ENCODE measurements around the gene PRSS27. TPM values are rescaled to one million over a fixed set of nuclear protein-coding genes. Genes with fewer than 3 reads are reported as not detected.

The PRSS27 gene
- total RNA-seq, 1 donor from 2014 or later, result 2.3 TPM

GRCh38 chr16:2761886-2762583, 42.0 kb upstream of the PRSS27 start:
- Mint-ChIP-seq H3K27me3 (ENCODE audit: low read depth, unreplicated experiment) (no peaks in the 10 kb centered on the region), H3K4me1 (ENCODE audit: low read depth, unreplicated experiment) (peaks cover 9% of the 10 kb centered on the region), H3K36me3 (ENCODE audit: low read depth, unreplicated experiment) (peaks cover 78% of the 10 kb centered on the region), H3K4me3 (ENCODE audit: unreplicated experiment) (no peak overlapping the region), H3K9me3 (ENCODE audit: unreplicated experiment) (peaks cover 2% of the 10 kb centered on the region), H3K27ac (ENCODE audit: unreplicated experiment) (peak overlapping the region; percentile 15)
- DNase-seq (ENCODE audit: low read depth), result no peak
- no peaks in the 10 kb centered on the region for H3K4me1 ChIP-seq (ENCODE audit: insufficient read depth, low read length)
- no peak for TF ChIP-seq EZH2 (IDR thresholded peaks at IDR 0.05; ENCODE audit: insufficient read depth, low read length)
- TF ChIP-seq, protein P1, sequence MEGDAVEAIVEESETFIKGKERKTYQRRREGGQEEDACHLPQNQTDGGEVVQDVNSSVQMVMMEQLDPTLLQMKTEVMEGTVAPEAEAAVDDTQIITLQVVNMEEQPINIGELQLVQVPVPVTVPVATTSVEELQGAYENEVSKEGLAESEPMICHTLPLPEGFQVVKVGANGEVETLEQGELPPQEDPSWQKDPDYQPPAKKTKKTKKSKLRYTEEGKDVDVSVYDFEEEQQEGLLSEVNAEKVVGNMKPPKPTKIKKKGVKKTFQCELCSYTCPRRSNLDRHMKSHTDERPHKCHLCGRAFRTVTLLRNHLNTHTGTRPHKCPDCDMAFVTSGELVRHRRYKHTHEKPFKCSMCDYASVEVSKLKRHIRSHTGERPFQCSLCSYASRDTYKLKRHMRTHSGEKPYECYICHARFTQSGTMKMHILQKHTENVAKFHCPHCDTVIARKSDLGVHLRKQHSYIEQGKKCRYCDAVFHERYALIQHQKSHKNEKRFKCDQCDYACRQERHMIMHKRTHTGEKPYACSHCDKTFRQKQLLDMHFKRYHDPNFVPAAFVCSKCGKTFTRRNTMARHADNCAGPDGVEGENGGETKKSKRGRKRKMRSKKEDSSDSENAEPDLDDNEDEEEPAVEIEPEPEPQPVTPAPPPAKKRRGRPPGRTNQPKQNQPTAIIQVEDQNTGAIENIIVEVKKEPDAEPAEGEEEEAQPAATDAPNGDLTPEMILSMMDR (IDR thresholded peaks at IDR 0.05; ENCODE audit: insufficient read depth, low read depth, low read length), result no peak
- peaks cover 100% of the 10 kb centered on the region for H3K36me3 ChIP-seq (ENCODE audit: insufficient read depth, low read length)
- no peak for FAIRE-seq
- H3K79me2 ChIP-seq (ENCODE audit: insufficient read depth, low read length), result peaks cover 100% of the 10 kb centered on the region
- no peaks in the 10 kb centered on the region for H3K27me3 ChIP-seq (ENCODE audit: insufficient read depth, low read length)
- no peak overlapping the region for H3K4me2 ChIP-seq (ENCODE audit: low read length)
- H2AFZ ChIP-seq (ENCODE audit: low read depth, low read length), result no peak overlapping the region
- no peak overlapping the region for H3K9ac ChIP-seq (ENCODE audit: low read length)
- H3K9me3 ChIP-seq (ENCODE audit: insufficient read depth, low read depth, low read length), result peaks cover 2% of the 10 kb centered on the region
- H4K20me1 ChIP-seq (ENCODE audit: insufficient read depth, low read length), result peaks cover 100% of the 10 kb centered on the region
- no peak overlapping the region for H3K27ac ChIP-seq (ENCODE audit: low read depth, low read length)
- H3K4me3 ChIP-seq (ENCODE audit: insufficient read depth, low read depth, low read length), result no peak overlapping the region

- Histone ChIP-seq H3K27me3 (ENCODE audit: insufficient read depth, low read length) (no peaks in the 10 kb centered on the region), H3K9me3 (ENCODE audit: insufficient read depth, low read depth, low read length) (peaks cover 2% of the 10 kb centered on the region), H3K27ac (ENCODE audit: low read depth, low read length) (no peak overlapping the region), H4K20me1 (ENCODE audit: insufficient read depth, low read length) (peaks cover 100% of the 10 kb centered on the region), H3K4me1 (ENCODE audit: insufficient read depth, low read length) (no peaks in the 10 kb centered on the region), H3K4me3 (ENCODE audit: insufficient read depth, low read depth, low read length) (no peak overlapping the region), H3K4me2 (ENCODE audit: low read length) (no peak overlapping the region), H3K36me3 (ENCODE audit: insufficient read depth, low read length) (peaks cover 100% of the 10 kb centered on the region), H2AFZ (ENCODE audit: low read depth, low read length) (no peak overlapping the region), H3K9ac (ENCODE audit: low read length) (no peak overlapping the region), H3K79me2 (ENCODE audit: insufficient read depth, low read length) (peaks cover 100% of the 10 kb centered on the region)
- peak overlapping the region; percentile 15 for H3K27ac Mint-ChIP-seq (ENCODE audit: unreplicated experiment)
- peaks cover 15% of the 10 kb centered on the region for H3K4me1 Mint-ChIP-seq (ENCODE audit: low read depth, unreplicated experiment)
- H3K4me3 Mint-ChIP-seq (ENCODE audit: unreplicated experiment), result no peak overlapping the region
- peaks cover 2% of the 10 kb centered on the region for H3K9me3 Mint-ChIP-seq (ENCODE audit: unreplicated experiment)
- no peak for FAIRE-seq
- no peak for DNase-seq (ENCODE audit: low read depth)
- H3K36me3 Mint-ChIP-seq (ENCODE audit: low read depth, unreplicated experiment), result peaks cover 72% of the 10 kb centered on the region
- H3K27me3 Mint-ChIP-seq (ENCODE audit: low read depth, unreplicated experiment), result no peaks in the 10 kb centered on the region
- TF ChIP-seq, protein P1 (IDR thresholded peaks at IDR 0.05; ENCODE audit: insufficient read depth, low read depth, low read length), result no peak
- TF ChIP-seq EZH2 (IDR thresholded peaks at IDR 0.05; ENCODE audit: insufficient read depth, low read length), result no peak
Measured at GRCh38 chr16:2761472-2761871, 41.4 kb upstream of the PRSS27 start.

GRCh38 chr16:2757344-2757743, 37.3 kb upstream of the PRSS27 start:
- Mint-ChIP-seq H3K4me3 (ENCODE audit: unreplicated experiment) (peak overlapping the region; percentile 43), H3K36me3 (ENCODE audit: low read depth, unreplicated experiment) (peaks cover 37% of the 10 kb centered on the region), H3K9me3 (ENCODE audit: unreplicated experiment) (no peaks in the 10 kb centered on the region), H3K4me1 (ENCODE audit: low read depth, unreplicated experiment) (peaks cover 29% of the 10 kb centered on the region), H3K27me3 (ENCODE audit: low read depth, unreplicated experiment) (no peaks in the 10 kb centered on the region), H3K27ac (ENCODE audit: unreplicated experiment) (no peak overlapping the region)
- no peak overlapping the region for H3K27ac ChIP-seq (ENCODE audit: low read depth, low read length)
- H3K4me3 ChIP-seq (ENCODE audit: insufficient read depth, low read depth, low read length), result no peak overlapping the region
- no peak overlapping the region for H2AFZ ChIP-seq (ENCODE audit: low read depth, low read length)
- peaks cover 58% of the 10 kb centered on the region for H3K36me3 ChIP-seq (ENCODE audit: insufficient read depth, low read length)
- no peak overlapping the region for H3K9ac ChIP-seq (ENCODE audit: low read length)
- no peak for DNase-seq (ENCODE audit: low read depth)
- H3K4me1 ChIP-seq (ENCODE audit: insufficient read depth, low read length), result peaks cover 17% of the 10 kb centered on the region
- no peak overlapping the region for H3K4me2 ChIP-seq (ENCODE audit: low read length)
- peaks cover 95% of the 10 kb centered on the region for H3K79me2 ChIP-seq (ENCODE audit: insufficient read depth, low read length)
- H4K20me1 ChIP-seq (ENCODE audit: insufficient read depth, low read length), result peaks cover 94% of the 10 kb centered on the region
- no peaks in the 10 kb centered on the region for H3K27me3 ChIP-seq (ENCODE audit: insufficient read depth, low read length)
- FAIRE-seq, result no peak
- no peaks in the 10 kb centered on the region for H3K9me3 ChIP-seq (ENCODE audit: insufficient read depth, low read depth, low read length)
- no peak for TF ChIP-seq EZH2 (IDR thresholded peaks at IDR 0.05; ENCODE audit: insufficient read depth, low read length)
- TF ChIP-seq, protein P1 (IDR thresholded peaks at IDR 0.05; ENCODE audit: insufficient read depth, low read depth, low read length), result no peak

Data from astrocyte (in vitro differentiated cells and primary cell).